Keratinocyte (primary cell): ENCODE data around the gene BANP.

Source experiments
- EZH2 ChIP-seq: IDR thresholded peaks from one replicate; pipeline ENCODE4 v1.6.1; 2012; ENCODE audit warnings: inconsistent platforms, mild to moderate bottlenecking, low read length, moderate library complexity
- TF ChIP-seq, protein P1 (sequence below), 3 experiments: IDR thresholded peaks in 1 of 3; conservative IDR thresholded peaks in 1 of 3; optimal IDR thresholded peaks in 1 of 3; 2 replicates in 2 of 3; 3 replicates in 1 of 3; pipeline versions ENCODE3 to v1.5.1; 2011; ENCODE audit warnings: low read length in 3 of 3, mild to moderate bottlenecking in 3 of 3, moderate library complexity in 2 of 3, control low read depth in 1 of 3, inconsistent platforms in 1 of 3; ENCODE audit not compliant: insufficient read depth in 2 of 3; ENCODE audit errors: extremely low read depth in 1 of 3

DNA sequence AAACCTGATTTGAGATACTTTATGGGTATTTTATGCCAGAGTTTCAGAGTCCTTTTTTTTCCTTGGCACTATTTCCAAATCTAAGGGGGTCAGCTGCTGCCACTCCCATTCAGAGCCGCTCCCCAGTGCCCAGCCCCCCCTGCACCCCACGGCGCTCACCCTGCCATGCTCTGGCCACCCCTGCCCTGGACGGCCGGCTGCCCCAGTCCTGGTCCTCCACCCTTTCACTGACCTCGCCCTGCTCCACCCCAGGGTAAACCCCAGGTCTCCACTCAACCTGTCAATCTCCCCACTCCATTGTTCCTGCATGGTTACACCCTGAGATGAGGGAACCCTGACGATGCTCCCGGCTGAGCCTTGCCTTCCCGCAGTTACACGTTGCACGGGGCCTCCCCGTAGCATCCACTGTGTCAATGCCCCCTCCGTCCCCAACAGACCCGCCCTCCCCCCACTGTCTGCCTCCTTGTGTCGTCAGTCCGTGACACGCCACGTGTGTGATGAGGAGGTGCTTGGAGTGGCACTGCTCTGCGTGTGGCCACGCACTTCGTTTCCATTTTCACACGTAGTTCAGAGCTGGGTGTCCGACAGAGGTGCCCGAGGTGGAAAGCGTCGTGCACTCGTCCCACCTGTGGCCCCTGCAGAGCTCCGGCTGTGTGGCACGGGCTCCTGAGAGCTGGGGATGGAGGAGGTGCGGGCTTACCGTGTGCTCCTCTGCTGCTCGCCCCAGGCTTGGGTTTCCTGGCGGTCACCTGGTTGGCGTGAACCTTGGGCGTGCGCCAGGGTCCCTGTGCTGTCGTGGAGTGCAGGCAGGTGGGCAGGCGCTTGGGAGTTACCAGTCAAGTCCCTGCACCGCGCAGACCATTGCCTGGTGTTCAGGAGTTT lies 116.5 kb downstream of the BANP start:
- TF ChIP-seq, protein P1, sequence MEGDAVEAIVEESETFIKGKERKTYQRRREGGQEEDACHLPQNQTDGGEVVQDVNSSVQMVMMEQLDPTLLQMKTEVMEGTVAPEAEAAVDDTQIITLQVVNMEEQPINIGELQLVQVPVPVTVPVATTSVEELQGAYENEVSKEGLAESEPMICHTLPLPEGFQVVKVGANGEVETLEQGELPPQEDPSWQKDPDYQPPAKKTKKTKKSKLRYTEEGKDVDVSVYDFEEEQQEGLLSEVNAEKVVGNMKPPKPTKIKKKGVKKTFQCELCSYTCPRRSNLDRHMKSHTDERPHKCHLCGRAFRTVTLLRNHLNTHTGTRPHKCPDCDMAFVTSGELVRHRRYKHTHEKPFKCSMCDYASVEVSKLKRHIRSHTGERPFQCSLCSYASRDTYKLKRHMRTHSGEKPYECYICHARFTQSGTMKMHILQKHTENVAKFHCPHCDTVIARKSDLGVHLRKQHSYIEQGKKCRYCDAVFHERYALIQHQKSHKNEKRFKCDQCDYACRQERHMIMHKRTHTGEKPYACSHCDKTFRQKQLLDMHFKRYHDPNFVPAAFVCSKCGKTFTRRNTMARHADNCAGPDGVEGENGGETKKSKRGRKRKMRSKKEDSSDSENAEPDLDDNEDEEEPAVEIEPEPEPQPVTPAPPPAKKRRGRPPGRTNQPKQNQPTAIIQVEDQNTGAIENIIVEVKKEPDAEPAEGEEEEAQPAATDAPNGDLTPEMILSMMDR (optimal IDR thresholded peaks at IDR 0.05 in 1 of 3, IDR thresholded peaks at IDR 0.05 in 1 of 3, conservative IDR thresholded peaks at IDR 0.05 in 1 of 3; ENCODE audit: extremely low read depth in 1 of 3, insufficient read depth in 2 of 3, low read length in 3 of 3), result no peak
- no peak for TF ChIP-seq EZH2
